HG03103 (cell line): Measurements from ENCODE around the gene APCS.

ENCODE experiments used
- ATAC-seq: cut with Tn5 transposase; IDR thresholded peaks from one replicate; pipeline ENCODE4 v1.9.1; 2021; ENCODE audit warnings: low read depth; ENCODE audit not compliant: unreplicated experiment

Gene APCS, protein sequence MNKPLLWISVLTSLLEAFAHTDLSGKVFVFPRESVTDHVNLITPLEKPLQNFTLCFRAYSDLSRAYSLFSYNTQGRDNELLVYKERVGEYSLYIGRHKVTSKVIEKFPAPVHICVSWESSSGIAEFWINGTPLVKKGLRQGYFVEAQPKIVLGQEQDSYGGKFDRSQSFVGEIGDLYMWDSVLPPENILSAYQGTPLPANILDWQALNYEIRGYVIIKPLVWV

DNA sequence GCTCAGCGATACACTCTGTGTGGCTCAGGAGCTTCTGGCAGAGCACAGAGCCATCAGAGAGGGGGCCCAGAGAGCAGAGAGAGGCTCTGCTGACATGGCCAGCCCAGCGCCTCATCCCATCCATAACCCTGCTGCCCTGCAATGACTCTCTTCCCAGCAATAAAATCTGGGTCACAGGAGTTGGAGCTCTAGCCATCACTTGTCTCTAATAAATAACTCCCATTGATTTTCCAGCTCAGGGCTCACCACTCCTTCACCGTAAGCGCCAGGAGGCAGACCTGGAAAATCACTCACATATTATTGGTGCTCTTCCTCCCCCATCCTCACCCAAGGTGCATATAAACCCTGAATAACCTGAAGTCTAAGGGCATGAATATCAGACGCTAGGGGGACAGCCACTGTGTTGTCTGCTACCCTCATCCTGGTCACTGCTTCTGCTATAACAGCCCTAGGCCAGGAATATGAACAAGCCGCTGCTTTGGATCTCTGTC lies at the start of gene APCS:
TSS of gene APCS (plus strand) at position 366 of the 491 bp plus-strand sequence. CDS start at position 462, 96 bp downstream.
- no peak for ATAC-seq

DNA sequence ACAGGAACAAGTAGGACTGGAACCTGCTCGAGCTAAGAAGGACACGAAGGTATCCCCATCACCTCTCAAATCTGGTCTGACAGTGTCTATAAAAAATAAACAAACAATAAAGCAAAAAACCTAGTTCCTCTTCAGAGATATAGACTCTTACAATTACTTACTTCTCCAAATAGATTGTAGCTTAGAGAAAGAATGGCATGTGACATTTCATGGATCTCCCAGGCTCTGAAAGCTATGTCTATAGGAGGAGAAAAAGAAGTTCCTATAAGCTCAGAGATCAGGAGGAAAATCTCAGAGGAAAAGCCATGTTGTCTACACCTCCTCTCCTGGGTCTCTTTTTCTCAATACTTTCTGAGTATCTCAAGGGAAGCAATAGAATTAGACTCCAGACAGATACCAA lies 39.5 kb upstream of the APCS start:
- no peak for ATAC-seq

DNA sequence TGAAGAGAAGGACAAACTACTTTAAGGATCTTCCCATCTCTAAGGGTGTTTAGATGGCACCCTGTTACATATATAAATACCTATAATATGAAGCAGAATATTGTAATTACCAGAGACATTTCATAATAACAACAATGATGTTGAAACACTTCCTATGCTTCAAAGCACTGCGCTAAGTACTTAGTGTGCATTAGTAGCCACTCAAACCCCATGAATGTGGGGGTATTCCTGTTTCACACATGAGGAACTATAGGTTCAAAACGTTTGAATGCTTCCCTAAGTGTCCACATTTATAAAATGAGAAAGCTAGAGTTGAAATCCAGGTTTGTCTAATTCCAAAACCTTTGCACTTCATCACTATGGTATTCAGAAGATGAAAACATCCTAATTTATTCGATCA lies 33.4 kb upstream of the APCS start:
- ATAC-seq: no peak

DNA sequence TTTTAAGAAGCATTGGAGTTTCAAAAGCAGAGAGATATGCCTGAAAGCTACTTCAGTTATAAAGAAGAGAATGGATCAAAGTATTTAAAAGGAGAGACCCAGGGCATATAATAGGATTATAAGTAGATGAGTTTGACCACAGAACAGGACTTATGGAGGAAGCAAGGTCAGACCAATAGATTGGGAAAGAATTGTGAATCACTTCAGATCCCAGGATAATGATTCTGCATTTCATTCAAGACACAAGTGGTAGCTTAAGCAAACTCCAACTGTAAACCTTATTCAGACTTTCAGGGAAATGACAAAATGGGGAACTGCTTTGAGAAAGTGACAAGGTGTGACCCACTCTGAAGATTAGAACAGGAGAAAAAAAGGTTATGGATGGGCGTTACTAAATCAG lies 32.9 kb upstream of the APCS start:
- no peak for ATAC-seq

DNA sequence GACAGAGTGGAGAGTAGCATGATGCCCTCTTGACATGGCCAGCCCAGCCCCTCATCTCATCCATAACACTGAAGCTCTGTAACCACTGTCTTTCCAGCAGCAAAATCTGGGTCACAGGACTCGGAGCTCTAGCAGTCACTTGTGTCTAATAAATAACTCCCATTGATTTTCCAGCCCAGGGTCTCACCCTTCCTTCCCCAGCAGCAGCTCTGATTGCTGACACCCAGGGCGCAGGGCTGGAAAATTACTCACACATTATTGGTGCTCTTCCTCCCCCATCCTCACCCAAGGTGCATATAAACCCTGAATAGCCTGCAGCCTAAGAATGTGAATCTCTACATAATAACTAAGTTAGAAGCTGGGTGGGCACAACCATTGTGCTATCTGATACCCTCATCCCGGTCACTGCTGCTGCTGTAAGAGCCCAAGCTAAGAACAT lies 30.7 kb upstream of the APCS start:
- no peak for ATAC-seq

DNA sequence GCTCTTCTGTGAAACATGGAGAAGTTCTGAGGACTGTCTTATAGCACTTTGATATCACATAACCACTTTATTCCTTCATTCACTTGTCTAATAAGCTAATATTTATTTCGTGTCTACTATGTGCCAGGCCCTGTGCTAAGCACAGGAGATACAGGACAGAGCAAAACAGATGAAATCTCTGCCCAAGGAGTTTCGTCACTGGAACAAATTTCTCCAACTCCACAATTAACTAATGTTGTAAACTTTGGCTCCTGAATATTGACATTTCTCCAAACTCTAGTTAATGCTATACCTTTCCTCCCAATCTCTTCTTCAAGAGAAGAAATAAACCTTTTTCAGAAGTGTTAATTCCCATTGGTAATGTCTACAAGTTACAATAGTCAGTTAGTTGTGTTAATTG lies 27.0 kb upstream of the APCS start:
- ATAC-seq: no peak

DNA sequence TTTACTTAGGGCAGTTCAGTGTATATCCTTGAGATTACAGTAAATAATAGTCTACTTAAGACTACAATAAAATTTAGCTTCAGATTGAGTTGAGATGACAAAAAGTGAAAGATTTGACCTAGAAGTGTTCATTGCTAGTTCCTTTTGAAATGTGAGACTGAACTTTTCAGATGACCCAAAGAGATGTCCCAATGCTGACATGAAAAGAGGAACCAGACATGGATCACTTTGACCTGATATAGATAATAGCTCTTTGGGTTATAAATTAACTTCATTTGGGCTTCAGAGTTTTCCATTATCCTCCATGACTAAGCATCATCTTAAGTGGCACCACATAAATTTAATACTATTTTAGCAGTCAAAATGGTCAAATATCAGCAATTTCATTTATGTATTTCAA lies 26.1 kb upstream of the APCS start:
- no peak for ATAC-seq

DNA sequence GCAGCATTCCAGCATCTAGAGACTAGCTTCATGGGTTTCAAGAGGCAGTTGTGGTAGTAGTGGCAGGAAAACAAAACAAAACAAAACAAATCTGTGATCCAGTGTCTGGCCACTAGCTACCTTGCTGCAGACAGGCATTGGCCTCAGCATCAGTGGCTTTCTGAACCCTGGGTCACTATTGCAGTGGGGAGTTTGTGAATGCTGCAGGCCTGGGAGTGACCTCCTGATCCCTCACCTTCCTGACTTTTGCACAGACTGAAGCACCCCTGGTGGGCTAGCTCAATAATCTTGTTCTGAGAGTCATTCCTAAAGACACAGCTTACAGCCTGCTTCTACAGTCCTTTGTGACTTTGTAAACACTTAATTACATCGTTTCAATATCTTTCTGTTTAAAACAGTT lies 24.9 kb upstream of the APCS start:
- no peak for ATAC-seq

DNA sequence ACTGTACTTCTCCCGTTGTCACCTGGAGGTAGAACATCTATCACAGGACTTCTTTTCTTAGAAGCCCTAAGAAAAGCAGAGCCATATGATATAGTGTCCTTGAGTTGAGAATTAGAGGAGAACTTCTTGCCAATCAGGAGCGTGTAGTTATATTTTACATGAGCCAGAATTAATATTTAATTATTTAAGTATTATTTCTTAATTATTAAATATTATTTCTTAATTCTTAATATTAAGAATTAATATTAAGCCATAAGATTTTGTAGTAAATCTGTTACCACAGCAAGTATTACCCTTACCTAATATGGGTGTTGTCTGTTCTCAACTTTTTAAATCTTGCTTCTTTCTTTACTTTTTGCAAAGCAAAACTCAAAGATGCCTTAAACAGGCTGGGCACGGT lies 10.2 kb upstream of the APCS start:
- no peak for ATAC-seq

DNA sequence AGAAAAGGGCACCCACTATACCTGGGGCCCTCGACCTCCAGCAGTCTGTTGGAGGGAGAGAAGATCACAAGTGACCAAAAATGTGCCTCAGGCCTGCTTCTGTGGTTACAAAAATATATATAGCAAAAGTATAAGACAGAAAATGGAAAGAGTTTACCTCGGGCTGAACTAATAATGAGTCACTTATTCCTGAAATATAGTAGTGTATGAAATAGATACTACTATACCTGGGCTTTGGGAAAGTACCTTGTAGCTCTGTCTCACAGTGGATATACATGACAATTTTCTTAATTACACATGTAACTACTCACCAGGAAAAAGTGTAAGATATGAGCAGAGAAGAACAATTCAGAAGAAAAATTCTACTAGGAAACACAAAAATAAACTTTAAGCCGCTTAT lies 7.3 kb upstream of the APCS start:
- ATAC-seq: no peak

DNA sequence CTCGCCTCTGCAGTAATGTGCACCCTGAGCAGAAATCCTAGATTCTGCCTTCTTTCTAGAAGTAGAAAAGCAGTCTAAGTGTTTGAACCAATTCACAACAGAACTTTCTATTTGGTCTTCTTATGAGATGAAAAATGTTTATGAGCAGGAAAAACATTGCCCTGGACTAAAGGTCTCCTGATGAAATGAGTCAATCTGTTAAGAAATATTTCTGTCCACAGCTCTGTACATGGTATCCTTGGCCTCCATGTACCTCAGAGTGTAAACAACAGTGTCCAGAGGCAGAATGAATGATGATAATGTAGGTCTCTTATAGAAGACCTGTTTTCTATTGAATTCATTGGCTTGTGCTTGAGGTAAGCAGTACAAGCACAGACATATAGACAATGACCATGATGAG lies 6.2 kb upstream of the APCS start:
- no peak for ATAC-seq

DNA sequence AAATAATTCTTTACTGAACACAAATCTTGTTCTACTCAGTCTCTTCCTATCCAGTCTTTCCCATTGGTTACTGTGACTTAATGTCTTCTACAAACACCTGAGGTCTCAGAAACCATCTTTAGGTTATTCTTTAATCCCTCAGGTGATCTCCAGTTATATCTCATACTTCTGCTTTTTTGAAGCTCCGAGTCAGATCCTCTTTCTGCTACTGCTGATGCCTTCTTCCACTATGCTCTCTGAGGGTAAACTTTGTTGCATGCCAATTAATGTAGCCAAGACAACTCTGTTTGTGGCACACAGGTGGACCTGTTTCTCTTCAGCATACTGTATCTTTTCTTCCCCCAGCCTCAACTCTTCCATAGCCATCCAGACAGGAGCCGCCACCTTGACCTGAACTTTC lies 3.1 kb upstream of the APCS start:
- ATAC-seq: no peak

DNA sequence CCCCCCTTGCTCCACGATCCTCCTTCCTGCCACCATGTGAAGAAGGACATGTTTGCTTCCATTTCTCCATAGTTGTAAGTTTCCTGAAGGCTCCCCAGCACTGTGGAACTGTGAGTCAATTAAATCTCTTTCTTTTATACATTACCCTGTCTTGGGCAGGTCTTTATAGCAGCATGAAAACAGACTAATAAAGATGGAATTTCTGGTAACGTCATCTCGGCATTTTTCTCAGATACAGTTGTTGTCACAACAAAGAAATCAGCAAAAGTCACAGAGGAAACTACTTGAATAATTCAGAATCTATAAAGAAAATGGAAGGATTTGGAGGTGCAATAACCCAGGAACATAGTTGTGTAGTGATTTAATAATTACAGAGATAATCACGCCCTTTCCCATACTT lies 4.4 kb downstream of the APCS start:
- no peak for ATAC-seq

DNA sequence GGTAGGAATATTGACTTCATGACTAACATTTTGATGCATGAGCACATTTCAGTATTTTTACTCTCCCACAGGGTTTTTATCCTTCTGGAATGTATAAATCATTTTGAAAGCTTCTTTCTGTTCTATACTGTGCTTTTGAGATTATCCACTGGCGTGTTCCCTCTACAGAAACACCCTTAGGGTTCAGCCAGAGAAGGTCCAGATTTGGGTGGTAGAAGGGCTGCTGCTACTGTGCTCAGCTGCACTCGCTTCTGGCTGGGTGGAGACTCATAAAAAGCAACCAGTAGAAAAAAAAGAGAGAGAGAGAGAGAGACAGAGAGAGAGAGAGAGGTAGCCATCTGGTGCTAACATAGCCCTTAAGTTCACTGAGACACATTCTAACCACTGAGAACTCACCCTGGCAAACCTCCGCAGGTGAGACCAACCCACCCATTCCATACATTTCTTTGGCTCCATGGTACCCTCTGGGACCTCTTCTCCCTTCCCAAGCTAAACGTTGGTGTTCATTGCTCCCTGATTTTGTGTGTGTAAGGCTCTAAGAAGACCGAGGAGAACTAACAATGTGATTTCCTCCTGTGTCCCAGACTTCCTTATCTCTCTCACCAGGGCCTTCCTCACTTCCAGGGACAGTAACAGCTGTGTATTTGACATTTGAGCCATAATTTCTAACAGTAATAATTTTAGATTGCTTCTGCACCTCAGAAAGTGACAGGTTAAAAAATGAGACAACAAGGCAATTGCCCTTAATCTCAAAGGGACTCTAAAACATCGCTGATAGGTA lies 7.2 kb downstream of the APCS start:
- ATAC-seq: no peak

DNA sequence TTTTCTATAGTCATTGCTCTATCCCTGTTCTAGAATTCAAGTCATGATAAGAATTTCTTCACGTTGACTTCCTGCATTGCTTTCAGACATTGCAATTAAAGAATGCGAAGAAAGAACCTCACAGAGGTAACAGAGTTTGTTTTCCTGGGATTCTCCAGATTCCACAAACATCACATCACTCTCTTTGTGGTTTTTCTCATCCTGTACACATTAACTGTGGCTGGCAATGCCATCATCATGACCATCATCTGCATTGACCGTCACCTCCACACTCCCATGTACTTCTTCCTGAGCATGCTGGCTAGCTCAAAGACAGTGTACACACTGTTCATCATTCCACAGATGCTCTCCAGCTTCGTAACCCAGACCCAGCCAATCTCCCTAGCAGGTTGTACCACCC lies 10.6 kb downstream of the APCS start:
- no peak for ATAC-seq

DNA sequence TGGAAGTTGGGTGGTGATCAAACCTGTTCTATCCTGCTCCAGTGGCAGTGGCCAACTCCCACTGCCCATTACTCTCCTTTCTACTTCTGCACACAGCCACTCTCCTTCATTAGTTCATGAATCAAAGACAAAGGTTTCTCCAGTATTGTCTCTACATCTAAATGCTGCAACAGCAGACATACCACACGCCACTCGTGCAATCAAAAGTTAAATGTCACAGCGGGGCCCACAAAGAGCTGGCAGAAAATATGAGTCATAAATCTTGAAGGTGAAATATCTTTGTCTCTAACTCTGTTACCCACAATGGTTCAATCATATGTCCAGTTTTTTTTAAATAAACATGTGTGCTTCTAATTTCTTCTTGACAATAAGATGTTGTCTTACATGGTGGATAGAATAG lies 13.3 kb downstream of the APCS start:
- ATAC-seq: no peak

DNA sequence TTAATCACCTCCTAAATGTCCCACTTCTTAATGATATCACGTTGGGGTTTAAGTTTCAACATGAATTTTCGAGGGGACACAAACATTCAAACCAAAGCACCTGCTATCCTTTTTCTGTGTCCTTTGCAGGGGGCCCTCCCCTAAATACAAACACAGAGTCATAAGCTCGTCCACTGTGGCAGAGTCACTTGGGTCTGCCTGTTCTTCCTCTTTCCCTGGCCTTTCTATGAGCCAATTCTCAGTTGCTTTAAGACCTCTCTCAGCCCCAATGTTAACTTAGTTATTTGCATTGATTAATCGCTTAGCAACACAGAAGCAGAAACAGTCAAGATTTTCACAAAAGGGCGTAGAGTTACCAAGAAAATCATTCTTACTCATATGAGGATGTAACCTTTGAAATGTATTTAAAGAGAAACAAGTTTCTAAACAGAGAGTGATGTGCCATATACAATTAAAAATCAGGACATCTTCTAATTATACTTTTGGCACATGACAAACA lies 14.9 kb downstream of the APCS start:
- no peak for ATAC-seq

DNA sequence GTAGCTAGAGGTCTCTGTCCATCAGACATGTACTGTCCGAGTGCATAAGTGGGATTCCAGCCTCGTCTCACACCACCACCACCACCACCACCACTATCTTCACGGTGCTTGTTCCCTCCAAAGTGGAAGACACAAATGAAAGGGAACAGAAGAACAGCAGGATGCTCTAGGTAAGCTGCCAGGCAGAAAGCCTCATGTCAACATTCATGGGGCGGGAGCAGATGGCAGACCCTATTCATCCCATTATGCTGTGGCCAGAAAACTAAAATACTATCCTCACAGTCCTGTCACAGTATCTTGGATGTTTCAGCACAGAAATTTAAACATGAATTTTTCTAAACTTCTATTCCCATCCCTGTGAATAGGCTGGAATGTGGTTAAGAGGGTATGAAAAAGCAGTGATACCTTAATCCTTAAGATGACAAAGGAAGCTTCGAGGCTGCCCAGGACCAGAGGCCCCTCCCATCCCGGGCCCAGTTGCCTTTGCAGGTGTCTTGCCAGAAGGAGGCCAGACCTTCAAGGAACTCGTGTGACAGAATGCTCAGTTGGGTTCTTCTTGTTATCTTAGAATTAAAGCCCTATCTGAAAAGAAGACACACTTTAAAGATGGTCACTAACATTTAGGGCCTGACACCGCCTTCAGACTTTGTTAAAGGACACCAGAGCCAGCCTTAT lies 24.7 kb downstream of the APCS start:
- ATAC-seq: no peak

DNA sequence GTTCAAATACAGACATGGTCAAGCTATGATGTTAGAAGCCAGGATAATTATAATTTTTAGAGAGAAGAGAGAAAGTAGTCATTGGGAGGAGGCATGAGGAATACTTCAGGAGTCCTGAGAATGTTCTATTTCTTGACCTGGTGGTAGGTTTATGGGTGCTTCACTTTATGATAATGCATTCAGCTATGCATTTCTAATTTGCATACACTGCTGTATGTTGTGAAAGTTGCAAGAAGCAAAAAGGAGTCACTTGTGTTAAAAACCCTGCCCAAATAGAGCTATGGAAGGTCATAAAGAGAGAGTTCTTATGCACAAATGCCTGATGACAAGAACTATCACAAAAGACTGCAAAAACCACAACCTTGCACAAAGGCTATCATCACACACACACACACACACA lies 45.3 kb downstream of the APCS start:
- ATAC-seq: no peak
